GM12878 (cell line): ENCODE results near the gene MATN1. TPM values are rescaled to one million over a fixed set of nuclear protein-coding genes. Genes with fewer than 3 reads are reported as not detected.

Source experiments
- ATAC-seq: fragments of 200-7000 bp; cut with Tn5 transposase; 3 replicates; pipeline ENCODE4 v1.9.1; 2020; ENCODE audit warnings: mild to moderate bottlenecking, moderate library complexity
- BruUV-seq: library from RNA; stranded (reverse); fragments of 400-500 nt; replicated peaks from 2 replicates; lab custom pipeline; 2021; lab: Mats Ljungman, UMichigan
- CTCF ChIA-PET: fragments of 300-600 bp; sonication (Branson Sonifier 250); formaldehyde crosslinking; extraction: SDS; loops from one replicate; lab custom pipeline; 2021; ENCODE audit warnings: inconsistent platforms; lab: Yijun Ruan, JAX
- POLR2A ChIA-PET: fragments of 350-600 bp; formaldehyde crosslinking; extraction: SDS; loops from one replicate; lab custom pipeline; 2021; ENCODE audit warnings: inconsistent platforms; lab: Charles Lee
- RAD21 ChIA-PET: fragments of 300-600 bp; sonication (Branson Sonifier 250); formaldehyde crosslinking; loops from one replicate; lab custom pipeline; 2023; ENCODE audit warnings: antibody characterized with exemption; ENCODE audit not compliant: unreplicated experiment; lab: Charles Lee
- SMC1A ChIA-PET: fragments of 300-600 bp; sonication (Branson Sonifier 250); formaldehyde crosslinking; loops from one replicate; lab custom pipeline; 2023; ENCODE audit not compliant: unreplicated experiment, uncharacterized antibody; lab: Charles Lee
- DNase-seq: peaks from one replicate; pipeline ENCODE4 v3.0.0-alpha.2; 2011; ENCODE audit warnings: low read depth, low spot score
- FAIRE-seq: peaks from 3 replicates; lab custom pipeline; 2011; peaks lifted over from hg19 to GRCh38; lab: Jason Lieb, UNC
- H2AFZ ChIP-seq: 2 replicates; pipeline ENCODE4 v1.6.0; 2011; ENCODE audit warnings: low read depth, low read length, control low read depth; ENCODE audit not compliant: control insufficient read depth
- H3K27ac ChIP-seq: 2 replicates; pipeline ENCODE4 v1.5.1; 2011; ENCODE audit warnings: control low read depth; ENCODE audit not compliant: control insufficient read depth, insufficient read depth
- H3K27me3 ChIP-seq, 2 experiments: replicated peaks in 1 of 2; 2 replicates each; pipeline versions ENCODE4 v1.6.0 to v1.6.1; 2011; ENCODE audit warnings: low read length in 1 of 2; ENCODE audit not compliant: control insufficient read depth in 2 of 2, insufficient read depth in 2 of 2
- H3K36me3 ChIP-seq, 2 experiments: 2 replicates each; pipeline ENCODE4 v1.5.1; 2011; ENCODE audit warnings: low read length in 1 of 2; ENCODE audit not compliant: control insufficient read depth in 2 of 2, insufficient read depth in 2 of 2
- H3K4me1 ChIP-seq: 2 replicates; pipeline ENCODE4 v1.6.1; 2011; ENCODE audit warnings: mild to moderate bottlenecking, low read length, moderate library complexity, mixed read lengths; ENCODE audit not compliant: control insufficient read depth, insufficient read depth
- H3K4me2 ChIP-seq: 2 replicates; pipeline ENCODE4 v1.6.0; 2011; ENCODE audit warnings: control low read depth; ENCODE audit not compliant: control insufficient read depth, insufficient read depth
- H3K4me3 ChIP-seq: fragments of 200-600 bp; sonication (generic); 2 replicates; pipeline ENCODE4 v1.5.1; 2016
- H3K79me2 ChIP-seq: 2 replicates; pipeline ENCODE4 v1.6.0; 2011; ENCODE audit warnings: low read length; ENCODE audit not compliant: control insufficient read depth, insufficient read depth
- H3K9ac ChIP-seq: 2 replicates; pipeline ENCODE4 v1.8.0; 2011; ENCODE audit warnings: low read length, control low read depth, mixed read lengths; ENCODE audit not compliant: control insufficient read depth, insufficient read depth
- H3K9me3 ChIP-seq: replicated peaks from 3 replicates; pipeline ENCODE4 v1.5.1; 2011; ENCODE audit warnings: mild to moderate bottlenecking, low read length; ENCODE audit not compliant: control insufficient read depth, insufficient read depth
- H4K20me1 ChIP-seq: 2 replicates; pipeline ENCODE4 v1.6.0; 2011; ENCODE audit not compliant: control insufficient read depth, insufficient read depth
- BACH1 ChIP-seq: fragments of 450-650 bp; IDR thresholded peaks from 2 replicates; pipeline ENCODE4 v1.6.1; 2017; ENCODE audit warnings: mild to moderate bottlenecking, borderline replicate concordance
- CBFB ChIP-seq: IDR thresholded peaks from 2 replicates; pipeline ENCODE4 v1.6.1; 2016; ENCODE audit warnings: antibody characterized with exemption, low read depth
- MYB ChIP-seq: fragments of 150-350 bp; IDR thresholded peaks from 2 replicates; pipeline ENCODE4 v1.6.1; 2014; ENCODE audit warnings: mild to moderate bottlenecking, low read depth, low read length, borderline replicate concordance
- POLR2AphosphoS5 ChIP-seq: IDR thresholded peaks from 2 replicates; pipeline ENCODE4 v1.6.1; 2011; ENCODE audit warnings: mild to moderate bottlenecking, low read length, inconsistent platforms
- ZZZ3 ChIP-seq: IDR thresholded peaks from 2 replicates; pipeline ENCODE4 v1.6.1; 2011; ENCODE audit warnings: low read depth; ENCODE audit not compliant: control insufficient read depth, insufficient read length
- WGBS: methylation state at CpG from one replicate; pipeline ENCODE4 v1.1.6; 2016; ENCODE audit warnings: low lambda C conversion rate; ENCODE audit not compliant: insufficient replicate concordance, insufficient coverage; ENCODE audit errors: missing lambda C conversion rate; 5-methylcytosine and 5-hydroxymethylcytosine counted together
- in situ Hi-C: fragments of 300-500 bp; cut with MboI; formaldehyde crosslinking; loops from 9 replicates; pipeline ENCODE4 v1.14.3; 2018; ENCODE audit warnings: mixed read lengths
- intact Hi-C: fragments of 100-400 bp; cut with micrococcal nuclease; formaldehyde crosslinking; loops from one replicate; pipeline ENCODE4 v1.14.2; 2022; ENCODE audit not compliant: unreplicated experiment
- polyA plus RNA-seq, 11 experiments: library from polyadenylated mRNA; depleted of rRNA in 4 of 11; unstranded in 6 of 11; stranded (reverse) in 5 of 11; fragments of >200 nt; fragmentation: Nextera tagmentation in 4 of 11; fragmentation: Illumina TruSeq in 1 of 11; extraction: Ambion mirVana in 4 of 11; extraction: Trizol in 1 of 11; gene quantifications; 1 replicate in 1 of 11; 2 replicates in 10 of 11; pipeline versions ENCODE4 v1.2.1 to v1.2.3, GENCODE V29; 2011 to 2016; ENCODE audit warnings: inconsistent platforms in 2 of 11, missing spikeins in 2 of 11, low read depth in 1 of 11
- total RNA-seq, 4 experiments: library from RNA; depleted of rRNA in 3 of 4; stranded (reverse); fragments of >200 nt in 3 of 4; fragmentation: Illumina TruSeq in 1 of 4; extraction: Trizol in 1 of 4; gene quantifications; 2 replicates each; pipeline versions ENCODE4 v1.2.1 to v1.2.3, GENCODE V29; 2013 to 2021
- TF ChIP-seq, protein P1 (sequence below): IDR thresholded peaks from 2 replicates; pipeline ENCODE4 v1.6.1; 2012; ENCODE audit warnings: low read depth, low read length, improper control_type of control experiment

Gene MATN1
- total and polyA plus RNA-seq, 10 of the 15 experiments (the other 5 are each of a cell fraction or from before 2014, with no cell fraction given), result 0.04 to 0.50 (median 0.10) TPM; not detected in 1

DNA sequence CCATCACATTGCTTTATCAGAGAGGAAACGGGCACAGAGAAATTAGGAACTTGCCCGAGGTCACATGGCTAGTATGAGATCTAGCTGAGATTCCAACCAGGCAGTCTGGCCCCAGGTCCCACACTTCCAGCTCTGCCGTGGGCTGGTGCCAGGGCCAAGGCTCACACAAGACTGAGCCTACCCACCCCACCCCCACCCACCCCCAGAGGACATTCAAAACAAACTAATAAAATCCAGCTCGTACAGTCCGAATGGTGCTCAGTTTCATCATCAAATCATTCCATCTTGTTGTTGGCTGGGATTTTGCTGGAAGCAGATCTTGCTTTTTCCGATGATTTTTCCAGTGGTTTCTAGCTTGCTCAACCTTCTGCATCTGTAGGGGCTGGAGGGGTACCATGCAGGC, 27.9 kb downstream of the MATN1 start:
- in situ Hi-C loops, result no loop called here
- ChIA-PET POLR2A (no interaction called here), RAD21 (no interaction called here)

More for the DNA sequence above, 27.9 kb downstream of the MATN1 start:
- H3K4me3 ChIP-seq, result no peak overlapping the region
- no peaks in the 10 kb centered on the region; the same call in 1 of the 2 replicates for H3K4me1 ChIP-seq
- no peaks in the 10 kb centered on the region for H4K20me1 ChIP-seq
- intact Hi-C loops, result no loop called here
- no peak for FAIRE-seq
- H3K79me2 ChIP-seq, result no peaks in the 10 kb centered on the region
- no peak for ATAC-seq
- BruUV-seq, result no TSS peak
- H3K4me2 ChIP-seq, result no peak overlapping the region
- no peak overlapping the region for H2AFZ ChIP-seq
- 31% methylated on average over 6 of the region's 6 CpGs for WGBS
- CTCF ChIA-PET, result interaction anchor here (0.9 kb wide), 1 partner anchor 84 kb away, joined by 6 read pairs; no protein-coding TSS in a partner anchor
- H3K9me3 ChIP-seq, result no peaks in the 10 kb centered on the region
- peaks cover 0 to 4% of the 10 kb centered on the region in 2 experiments; a peak in 2 of 4 replicates for H3K27me3 ChIP-seq
- no peak for DNase-seq
- no peak overlapping the region for H3K9ac ChIP-seq
- no peak for TF ChIP-seq CBFB
- TF ChIP-seq MYB, result no peak
- TF ChIP-seq POLR2AphosphoS5, result no peak
- no peak for TF ChIP-seq ZZZ3
- TF ChIP-seq, protein P1, sequence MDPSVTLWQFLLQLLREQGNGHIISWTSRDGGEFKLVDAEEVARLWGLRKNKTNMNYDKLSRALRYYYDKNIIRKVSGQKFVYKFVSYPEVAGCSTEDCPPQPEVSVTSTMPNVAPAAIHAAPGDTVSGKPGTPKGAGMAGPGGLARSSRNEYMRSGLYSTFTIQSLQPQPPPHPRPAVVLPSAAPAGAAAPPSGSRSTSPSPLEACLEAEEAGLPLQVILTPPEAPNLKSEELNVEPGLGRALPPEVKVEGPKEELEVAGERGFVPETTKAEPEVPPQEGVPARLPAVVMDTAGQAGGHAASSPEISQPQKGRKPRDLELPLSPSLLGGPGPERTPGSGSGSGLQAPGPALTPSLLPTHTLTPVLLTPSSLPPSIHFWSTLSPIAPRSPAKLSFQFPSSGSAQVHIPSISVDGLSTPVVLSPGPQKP, result no peak
- no peak for TF ChIP-seq BACH1
- TF ChIP-seq, all 136 proteins: peak for 0
- Histone ChIP-seq H3K36me3 (no peaks in the 10 kb centered on the region), H3K27ac (no peak overlapping the region)
- SMC1A ChIA-PET, result interaction anchor here (0.5 kb wide), 1 partner anchor 119 kb away, joined by 3 read pairs; no protein-coding TSS in a partner anchor
